ENCODE results near the gene SEZ6L2. TPM values are rescaled to one million over a fixed set of nuclear protein-coding genes. Genes with fewer than 3 reads are reported as not detected.
A peak's percentile ranks its signal among the peaks of the same experiment; 100 is the strongest.

SEZ6L2 gene
- total and polyA plus RNA-seq, 9 of the 15 experiments (the other 6 are each of a cell fraction or from before 2014, with no cell fraction given) = 0.10 to 2.1 (median 0.72) TPM

- H3K79me2 ChIP-seq (ENCODE audit: control insufficient read depth, insufficient read depth, low read length) = no peaks in the 10 kb centered on the region
- BruUV-seq (replicated peaks) = no TSS peak
- H2AFZ ChIP-seq (ENCODE audit: low read depth, low read length) = no peak overlapping the region
- 3% methylated on average over 14 of the region's 25 CpGs for WGBS (ENCODE audit: insufficient coverage, low coverage, missing lambda C conversion rate)
- H3K4me3 ChIP-seq = peak overlapping the region; percentile 59; the same call in 1 of the 2 replicates
- no peak for TF ChIP-seq SMARCA5 (IDR thresholded peaks at IDR 0.05)
- TF ChIP-seq ZBTB7A (IDR thresholded peaks at IDR 0.05; ENCODE audit: borderline replicate concordance, control insufficient read depth, low read depth, low read length) = 0 out of 2 replicates have a peak, but pooled peaks have one; percentile 24
- H3K9me3 ChIP-seq (replicated peaks; ENCODE audit: control insufficient read depth, insufficient read depth, low read depth, low read length) = no peaks in the 10 kb centered on the region
- H3K27ac ChIP-seq (ENCODE audit: extremely low read depth, low read depth, low read length) = no peak overlapping the region
- CTCF ChIA-PET (ENCODE audit: low intra/inter-chr PET ratio) = no interaction called here
- in situ Hi-C loops (cut with MboI) = no loop called here
- peaks cover 0 to 32% of the 10 kb centered on the region in 2 experiments; a peak in 3 of 5 replicates for H3K4me1 ChIP-seq (replicated peaks in 1 of 2; ENCODE audit: control insufficient read depth in 2 of 2, insufficient read depth in 2 of 2, low read length in 2 of 2)
- no peaks in the 10 kb centered on the region for H3K36me3 ChIP-seq (ENCODE audit: control insufficient read depth, insufficient read depth, low read length)
- FAIRE-seq (no peak), DNase-seq (ENCODE audit: extremely low read depth in 1 of 4, low spot score in 3 of 4) (peak in 1 of 4 experiments; percentile 53), ATAC-seq (no peak)
- no peak overlapping the region for H3K9ac ChIP-seq (ENCODE audit: insufficient read depth in 1 of 2, low read depth in 2 of 2, low read length in 2 of 2)
- POLR2A ChIA-PET = interaction anchor here (1.5 to 1.6 kb wide), 2 partner anchors 13 to 18 kb away, joined by 4 to 5 read pairs; no protein-coding TSS in a partner anchor
- peak overlapping the region; percentile 74; the same call in 1 of the 2 replicates for H3K4me2 ChIP-seq (ENCODE audit: insufficient read depth, low read length)
- intact Hi-C loops (cut with micrococcal nuclease) = no loop called here
- H4K20me1 ChIP-seq (replicated peaks; ENCODE audit: control insufficient read depth, insufficient read depth, low read length) = peaks cover 13% of the 10 kb centered on the region; the same call in 1 of the 2 replicates
- peaks cover 3% of the 10 kb centered on the region for H3K9me1 ChIP-seq (ENCODE audit: control insufficient read depth, insufficient read depth, low read length)
- peaks cover 16 to 25% of the 10 kb centered on the region in 2 experiments for H3K27me3 ChIP-seq (ENCODE audit: control insufficient read depth in 2 of 2, insufficient read depth in 2 of 2, low read length in 2 of 2)
Observed at GRCh38 chr16:29898804-29899515, 390 bp downstream of the SEZ6L2 start.

DNA sequence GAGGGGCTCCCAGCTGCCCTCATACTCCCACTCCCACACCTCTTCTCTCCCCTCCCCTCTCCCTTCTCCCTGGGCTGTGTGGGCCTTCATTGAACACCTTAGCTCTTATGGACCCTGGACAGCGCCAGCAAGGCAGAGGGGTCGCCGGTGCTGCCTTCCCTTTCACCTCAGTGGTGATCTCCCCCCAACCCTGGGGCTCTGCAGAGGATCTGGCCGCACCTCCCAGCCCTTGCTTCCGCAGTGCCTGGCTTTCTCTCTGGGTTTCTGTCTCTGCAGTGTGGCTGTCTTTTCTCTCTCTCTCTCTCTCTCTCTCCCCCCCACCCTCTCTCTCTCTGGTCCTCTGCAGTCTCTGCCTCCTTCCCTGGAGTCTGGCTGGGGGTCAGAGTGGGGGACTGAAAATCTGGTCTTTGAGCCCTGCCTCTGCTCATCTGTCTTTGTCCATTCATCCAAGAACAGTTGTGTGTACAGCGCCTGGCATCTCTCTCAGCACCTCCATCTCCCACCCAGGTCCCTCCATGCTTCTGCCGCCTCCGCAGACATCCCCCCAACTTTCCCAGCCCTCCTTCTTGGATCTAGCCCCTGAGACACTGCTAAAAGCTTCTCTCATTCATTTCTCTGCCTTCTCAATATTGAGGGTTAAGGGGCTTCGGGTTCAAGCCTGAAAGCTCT, 1.1 kb downstream of the SEZ6L2 start:
- Histone ChIP-seq H3K9me1 (ENCODE audit: control insufficient read depth, insufficient read depth, low read length) (peaks cover 3% of the 10 kb centered on the region), H3K9me3 (replicated peaks; ENCODE audit: control insufficient read depth, insufficient read depth, low read depth, low read length) (no peaks in the 10 kb centered on the region), H3K4me3 (no peak overlapping the region), H3K79me2 (ENCODE audit: control insufficient read depth, insufficient read depth, low read length) (no peaks in the 10 kb centered on the region), H4K20me1 (replicated peaks; ENCODE audit: control insufficient read depth, insufficient read depth, low read length) (peaks cover 13% of the 10 kb centered on the region; the same call in 1 of the 2 replicates), H3K27me3 (ENCODE audit: control insufficient read depth in 2 of 2, insufficient read depth in 2 of 2, low read length in 2 of 2) (peaks cover 14 to 25% of the 10 kb centered on the region in 2 experiments), H3K4me2 (ENCODE audit: insufficient read depth, low read length) (no peak overlapping the region), H3K4me1 (replicated peaks in 1 of 2; ENCODE audit: control insufficient read depth in 2 of 2, insufficient read depth in 2 of 2, low read length in 2 of 2) (peaks cover 0 to 35% of the 10 kb centered on the region in 2 experiments; a peak in 3 of 5 replicates), H3K36me3 (ENCODE audit: control insufficient read depth, insufficient read depth, low read length) (no peaks in the 10 kb centered on the region), H2AFZ (ENCODE audit: low read depth, low read length) (no peak overlapping the region), H3K27ac (ENCODE audit: extremely low read depth, low read depth, low read length) (no peak overlapping the region), H3K9ac (ENCODE audit: insufficient read depth in 1 of 2, low read depth in 2 of 2, low read length in 2 of 2) (no peak overlapping the region)
- BruUV-seq (replicated peaks) = no TSS peak
- no peak for FAIRE-seq
- intact Hi-C loops (cut with micrococcal nuclease) = no loop called here
- in situ Hi-C loops (cut with MboI) = no loop called here
- CTCF ChIA-PET (ENCODE audit: low intra/inter-chr PET ratio) = no interaction called here
- DNase-seq (ENCODE audit: extremely low read depth in 1 of 4, low spot score in 3 of 4) = no peak
- no peak for ATAC-seq
- 9% methylated on average over 9 of the region's 9 CpGs for WGBS (ENCODE audit: insufficient coverage, low coverage, missing lambda C conversion rate)
- POLR2A ChIA-PET = interaction anchor here (1.1 to 1.5 kb wide), 2 partner anchors 10 to 17 kb away, joined by 4 read pairs; no protein-coding TSS in a partner anchor
- TF ChIP-seq, protein P1, sequence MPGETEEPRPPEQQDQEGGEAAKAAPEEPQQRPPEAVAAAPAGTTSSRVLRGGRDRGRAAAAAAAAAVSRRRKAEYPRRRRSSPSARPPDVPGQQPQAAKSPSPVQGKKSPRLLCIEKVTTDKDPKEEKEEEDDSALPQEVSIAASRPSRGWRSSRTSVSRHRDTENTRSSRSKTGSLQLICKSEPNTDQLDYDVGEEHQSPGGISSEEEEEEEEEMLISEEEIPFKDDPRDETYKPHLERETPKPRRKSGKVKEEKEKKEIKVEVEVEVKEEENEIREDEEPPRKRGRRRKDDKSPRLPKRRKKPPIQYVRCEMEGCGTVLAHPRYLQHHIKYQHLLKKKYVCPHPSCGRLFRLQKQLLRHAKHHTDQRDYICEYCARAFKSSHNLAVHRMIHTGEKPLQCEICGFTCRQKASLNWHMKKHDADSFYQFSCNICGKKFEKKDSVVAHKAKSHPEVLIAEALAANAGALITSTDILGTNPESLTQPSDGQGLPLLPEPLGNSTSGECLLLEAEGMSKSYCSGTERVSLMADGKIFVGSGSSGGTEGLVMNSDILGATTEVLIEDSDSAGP (CRISPR knock-in tag; IDR thresholded peaks at IDR 0.05) = no peak
- TF ChIP-seq MIER1 (IDR thresholded peaks at IDR 0.05; ENCODE audit: low read depth) = no peak
- TF ChIP-seq ZNF77 (CRISPR knock-in tag; IDR thresholded peaks at IDR 0.05) = no peak
- peak; percentile 55; the same call in 1 of the 2 replicates for TF ChIP-seq EHMT2 (IDR thresholded peaks at IDR 0.05)
- no peak for TF ChIP-seq TRIM24 (IDR thresholded peaks at IDR 0.05)
- TF ChIP-seq ZNF57 (CRISPR knock-in tag; IDR thresholded peaks at IDR 0.05) = no peak
- no peak for TF ChIP-seq TSC22D4 (tag; IDR thresholded peaks at IDR 0.05)
- no peak for TF ChIP-seq MAFF (IDR thresholded peaks at IDR 0.05; ENCODE audit: low read length)
- TF ChIP-seq NR3C1 (CRISPR knock-in tag; IDR thresholded peaks at IDR 0.05) = no peak
- TF ChIP-seq, protein P2, sequence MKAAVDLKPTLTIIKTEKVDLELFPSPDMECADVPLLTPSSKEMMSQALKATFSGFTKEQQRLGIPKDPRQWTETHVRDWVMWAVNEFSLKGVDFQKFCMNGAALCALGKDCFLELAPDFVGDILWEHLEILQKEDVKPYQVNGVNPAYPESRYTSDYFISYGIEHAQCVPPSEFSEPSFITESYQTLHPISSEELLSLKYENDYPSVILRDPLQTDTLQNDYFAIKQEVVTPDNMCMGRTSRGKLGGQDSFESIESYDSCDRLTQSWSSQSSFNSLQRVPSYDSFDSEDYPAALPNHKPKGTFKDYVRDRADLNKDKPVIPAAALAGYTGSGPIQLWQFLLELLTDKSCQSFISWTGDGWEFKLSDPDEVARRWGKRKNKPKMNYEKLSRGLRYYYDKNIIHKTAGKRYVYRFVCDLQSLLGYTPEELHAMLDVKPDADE (conservative IDR thresholded peaks at IDR 0.05; ENCODE audit: control insufficient read depth, low read depth, low read length) = no peak
- TF ChIP-seq MCM3 (IDR thresholded peaks at IDR 0.05) = no peak

All from K562 (cell line).